Stimulated activated CD4-positive, alpha-beta T cell treated with anti-CD3 and anti-CD28 coated beads, TNF-alpha, amount 100 ng/mL, for 1 hour (primary cell): ENCODE results near the gene PRELID2.
A peak's percentile ranks its signal among the peaks of the same experiment; 100 is the strongest.
"Not testable (repeated sequence)": the region's sequence is repeated elsewhere in the genome, so short reads cannot be mapped to it uniquely, and the experiment has no call there.

Experiments used
- DNase-seq, 3 donors: peaks; one replicate each; pipeline ENCODE4 v3.0.0-alpha.2; 2020; ENCODE audit warnings: low read depth in 3 of 3, low spot score in 1 of 3

The PRELID2 gene

DNA sequence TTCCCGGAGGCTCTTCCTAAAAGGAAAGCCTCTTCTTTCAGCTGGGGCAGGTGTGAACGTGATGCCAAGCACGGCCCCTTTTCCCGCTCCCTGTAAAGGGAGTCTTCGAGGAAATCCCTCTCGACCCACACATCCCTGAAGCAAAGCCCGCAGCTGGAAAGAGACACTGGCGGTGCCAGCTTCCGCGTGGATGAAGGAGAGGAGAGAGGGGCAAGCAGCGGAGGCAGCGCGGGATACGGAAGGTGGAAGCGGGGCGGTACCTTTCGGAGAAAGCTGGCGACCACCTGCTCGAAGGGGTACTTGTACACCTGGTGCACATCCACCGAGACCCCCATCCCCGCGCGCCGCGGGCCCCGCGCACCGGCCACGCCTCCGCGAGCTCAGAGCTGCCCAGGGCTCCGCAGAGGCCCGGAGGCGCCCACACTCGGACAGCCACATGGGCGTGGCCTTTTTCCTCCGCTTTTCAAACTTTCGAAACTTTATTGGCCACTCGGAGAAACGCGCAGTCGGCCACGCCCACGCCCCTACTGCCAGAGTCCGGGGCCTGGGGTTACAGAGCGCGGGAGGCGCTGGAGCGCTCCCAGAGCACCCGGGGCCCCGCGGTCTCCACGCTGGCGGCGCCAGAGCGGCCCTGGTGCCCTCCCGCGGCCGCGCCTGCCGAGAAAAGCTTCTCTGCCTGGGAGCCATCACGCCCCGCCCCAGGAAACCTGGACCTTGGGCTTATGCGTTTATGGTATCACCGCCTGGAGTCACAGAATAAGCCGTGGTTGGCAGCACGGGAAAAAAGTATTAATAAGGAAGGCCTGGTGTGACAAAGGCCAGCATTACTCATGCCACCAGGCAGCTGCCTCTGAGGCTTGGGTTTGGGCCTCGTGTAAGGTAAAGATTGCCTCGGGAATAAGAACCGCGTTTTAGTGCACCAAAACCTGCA, at the start of gene PRELID2:
Gene PRELID2 (minus strand): TSS at position 426 of the 931 bp plus-strand sequence. CDS start 91 bp downstream, at position 335.
- DNase-seq = peak in 1 of 3 donors; percentile 15

DNA sequence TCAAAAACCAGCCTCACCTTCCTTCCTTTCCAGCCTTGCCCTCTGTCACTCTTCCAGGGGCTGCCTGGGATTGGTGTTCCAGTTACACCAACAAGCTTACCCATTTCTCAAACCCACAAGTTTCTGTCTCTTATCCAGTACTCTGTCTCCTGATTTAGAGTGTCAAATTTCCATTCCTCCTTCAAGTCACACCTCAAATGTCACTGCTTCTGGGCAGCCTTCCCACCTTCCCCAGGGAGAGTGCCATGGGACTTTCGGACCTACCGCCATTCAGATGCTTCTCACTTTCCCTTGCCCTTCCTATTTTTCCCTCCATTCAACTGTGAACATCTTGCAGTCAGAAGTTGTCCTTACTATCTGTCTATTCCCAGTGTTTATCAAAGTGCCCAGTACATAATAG, 39.6 kb upstream of the PRELID2 start:
- no peak for DNase-seq

DNA sequence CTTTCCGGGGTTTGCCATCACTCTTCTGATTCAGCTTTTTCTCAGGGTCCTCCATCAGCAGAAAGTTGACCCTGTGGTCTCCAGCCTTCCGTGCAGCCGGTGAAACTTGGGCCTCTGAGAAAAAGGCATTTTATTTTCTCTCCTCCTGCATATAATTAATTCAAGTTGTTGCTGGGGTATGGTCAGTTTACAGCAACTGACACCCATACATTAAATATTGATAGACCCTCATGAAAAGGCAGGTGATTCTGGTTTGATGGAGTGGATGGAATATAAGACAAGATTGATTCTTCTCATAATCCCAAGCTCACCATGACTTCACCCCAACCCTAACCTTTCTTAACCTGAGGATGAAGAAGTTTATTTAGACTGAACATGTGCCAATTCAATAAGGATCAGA, 37.8 kb upstream of the PRELID2 start, which contains the start of gene GRXCR2:
Gene GRXCR2 (minus strand): TSS at position 101 of the 400 bp plus-strand sequence. CDS start 46 bp downstream, at position 55.
- DNase-seq = no peak

DNA sequence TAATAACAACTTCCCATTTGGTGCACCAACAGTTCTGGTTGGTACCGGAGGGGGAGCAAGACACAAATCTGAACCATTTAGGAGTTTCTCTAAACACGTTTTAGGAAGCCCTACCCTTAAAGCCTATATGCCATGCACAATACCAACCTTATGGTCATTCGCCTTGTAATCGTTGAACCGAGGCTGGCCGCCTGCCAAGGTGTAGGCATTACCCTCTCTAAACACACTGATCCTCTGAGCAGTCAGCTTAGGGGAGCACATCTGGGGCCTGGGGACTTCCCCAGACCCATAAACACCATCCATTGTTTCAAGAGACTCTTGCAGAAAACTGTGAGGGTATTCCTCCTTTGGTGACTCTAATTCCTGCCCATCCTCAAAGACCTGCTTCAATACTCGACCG, 37.3 kb upstream of the PRELID2 start:
- DNase-seq = no peak

DNA sequence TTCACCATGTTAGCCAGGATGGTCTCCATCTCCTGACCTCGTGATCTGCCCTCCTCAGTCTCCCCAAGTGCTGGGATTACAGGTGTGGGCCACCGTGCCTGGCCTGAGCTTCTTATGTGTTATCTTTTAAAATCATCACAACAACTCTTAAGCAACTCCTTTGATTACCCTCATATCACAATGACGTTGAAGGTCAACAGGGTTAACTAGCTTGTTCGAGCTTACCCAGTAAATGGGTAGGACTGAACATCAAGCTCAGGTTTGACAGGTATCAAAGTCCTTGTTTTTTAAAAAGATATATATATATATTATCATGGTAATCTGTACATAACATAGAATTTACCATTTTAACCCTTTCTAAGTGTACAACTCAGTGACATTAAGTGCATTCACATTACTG, 34.6 kb upstream of the PRELID2 start:
- DNase-seq = no peak

DNA sequence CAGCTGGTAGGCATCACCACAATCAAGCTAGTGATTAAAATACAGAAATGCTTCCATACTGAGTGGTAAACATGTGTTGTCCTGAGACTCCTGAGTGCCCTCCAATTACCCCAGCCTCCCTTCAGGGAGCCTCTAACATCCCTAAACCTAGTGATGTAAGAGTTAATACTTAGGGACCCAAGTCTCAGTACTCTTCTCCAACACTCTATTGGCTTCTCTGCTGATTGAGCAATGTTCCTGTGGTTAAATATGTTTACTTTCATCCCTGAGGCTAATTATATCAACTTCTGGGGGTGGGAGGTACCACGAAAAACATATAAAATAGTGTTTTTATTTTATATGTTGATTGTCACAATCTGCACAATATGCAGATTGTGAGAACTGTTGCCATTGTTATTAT, 32.7 kb upstream of the PRELID2 start:
- DNase-seq = no peak

DNA sequence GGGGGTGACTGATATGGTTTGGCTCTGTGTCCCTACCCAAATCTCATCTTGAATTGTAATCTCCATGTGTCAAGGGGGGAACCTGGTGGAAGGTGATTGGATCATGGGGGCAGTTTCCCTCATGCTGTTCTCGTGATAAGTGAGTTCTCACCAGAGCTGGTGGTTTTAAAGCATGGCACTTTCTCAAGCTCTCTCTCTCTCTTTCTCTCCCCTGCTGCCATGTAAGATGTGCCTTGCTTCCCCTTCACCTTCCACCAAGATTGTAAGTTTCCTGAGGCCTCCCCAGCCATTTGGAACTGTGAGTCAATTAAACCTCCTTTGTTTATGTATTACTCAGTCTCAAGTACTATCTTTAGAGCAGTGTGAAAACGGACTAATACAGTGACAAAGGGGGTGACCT, 29.3 kb upstream of the PRELID2 start:
- not testable (repeated sequence) for DNase-seq

DNA sequence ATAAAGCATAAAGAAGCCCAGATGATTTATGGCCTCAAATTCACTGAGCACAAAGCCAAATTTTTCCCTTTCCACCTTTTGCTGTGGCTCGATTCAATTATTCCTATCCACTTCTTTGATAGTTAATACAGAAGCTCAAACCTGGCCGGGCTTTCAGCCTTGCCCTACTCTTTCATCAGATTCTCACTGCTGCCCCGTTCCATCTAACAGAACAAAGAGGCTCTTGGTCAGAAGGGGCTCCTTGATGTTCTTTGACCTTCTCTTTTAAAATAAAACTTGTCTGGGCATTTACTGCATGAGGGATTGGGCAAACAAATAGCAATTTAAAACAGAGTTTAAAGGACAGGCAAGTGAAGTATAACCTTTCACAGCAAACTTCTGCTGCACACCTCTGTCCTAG, 27.9 kb upstream of the PRELID2 start:
- no peak for DNase-seq

DNA sequence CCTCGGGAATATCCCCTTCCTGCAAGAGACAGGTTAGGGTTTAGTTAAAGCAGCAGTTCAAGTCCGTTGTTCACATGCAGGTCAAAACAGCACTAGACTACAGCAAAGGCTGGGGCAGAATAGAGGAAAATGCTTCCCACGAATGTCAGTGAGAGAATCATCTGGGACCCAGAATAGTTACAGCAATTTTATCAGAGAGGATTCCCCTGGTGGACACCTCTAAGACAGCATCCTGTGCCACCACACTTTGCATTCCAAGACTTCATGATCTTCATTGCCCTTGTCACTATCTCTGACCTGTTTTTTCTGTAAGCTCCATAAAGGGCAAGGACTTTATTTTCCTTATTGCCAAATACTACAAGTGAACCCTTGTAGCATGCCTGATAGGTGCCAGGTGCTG, 24.8 kb upstream of the PRELID2 start:
- DNase-seq = no peak

DNA sequence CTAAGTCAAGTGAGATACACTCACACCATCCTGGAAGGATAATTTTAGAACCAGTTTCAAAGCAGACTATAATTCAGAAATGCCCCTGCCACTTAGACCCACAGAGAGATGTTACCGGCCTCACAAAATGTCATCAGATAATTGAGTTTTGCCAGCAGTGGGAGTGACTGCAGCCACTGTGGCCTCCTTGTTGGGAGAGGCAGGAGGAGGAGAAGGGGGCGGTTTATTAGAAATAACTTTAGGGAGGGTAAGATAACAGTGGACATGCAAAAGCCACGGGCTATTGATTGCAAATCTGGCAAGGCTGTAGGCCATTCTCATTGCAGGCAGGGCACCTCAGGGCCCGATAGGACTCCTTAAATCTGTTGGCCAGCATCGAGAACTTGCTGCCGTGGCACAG, 24.3 kb upstream of the PRELID2 start:
- no peak for DNase-seq

DNA sequence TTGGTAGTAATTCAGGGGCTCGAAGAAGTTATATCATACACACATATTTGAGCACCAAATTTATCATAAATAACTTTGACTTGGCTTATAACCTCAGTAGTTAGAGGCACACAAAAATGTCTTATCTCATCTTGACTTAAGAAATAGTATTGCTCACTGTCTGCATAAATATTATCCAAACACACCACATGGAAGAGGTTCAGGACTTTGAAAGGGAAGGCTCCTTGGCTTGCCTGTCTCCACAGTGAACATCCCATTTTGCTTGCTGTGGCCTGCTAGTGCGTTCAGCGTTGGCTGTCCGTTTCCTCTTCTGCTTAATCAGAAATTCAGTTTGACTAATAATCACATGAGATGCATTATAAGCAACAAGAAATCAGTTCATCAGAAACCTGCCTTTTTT, 23.8 kb upstream of the PRELID2 start:
- DNase-seq = no peak

DNA sequence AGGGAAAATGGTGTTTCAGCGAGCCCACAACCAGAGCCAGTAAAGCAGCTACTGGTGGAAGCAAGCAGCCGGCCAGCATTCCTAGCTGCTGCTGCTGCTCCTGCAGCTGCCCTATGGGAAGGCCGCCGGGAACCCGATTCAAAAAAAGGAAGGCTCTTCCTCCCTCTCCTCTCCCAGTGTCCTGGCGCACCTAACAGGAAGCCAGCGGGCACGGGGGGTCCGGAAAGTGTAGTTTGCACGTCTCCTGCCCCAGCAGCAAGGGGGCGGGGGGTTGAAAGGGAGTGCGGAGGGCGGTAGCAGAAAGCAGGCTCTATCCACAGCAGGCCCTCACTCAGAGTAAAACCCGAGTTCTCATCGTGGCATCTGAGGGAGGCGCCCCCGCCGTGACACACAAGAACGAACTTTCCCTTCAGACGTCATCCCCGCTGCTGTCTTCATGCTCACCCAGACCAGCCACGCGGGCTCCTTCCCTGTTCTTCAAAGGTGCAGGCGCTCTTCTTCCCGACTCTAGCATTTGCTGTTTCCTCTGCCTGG, 21.2 kb upstream of the PRELID2 start:
- no peak for DNase-seq

DNA sequence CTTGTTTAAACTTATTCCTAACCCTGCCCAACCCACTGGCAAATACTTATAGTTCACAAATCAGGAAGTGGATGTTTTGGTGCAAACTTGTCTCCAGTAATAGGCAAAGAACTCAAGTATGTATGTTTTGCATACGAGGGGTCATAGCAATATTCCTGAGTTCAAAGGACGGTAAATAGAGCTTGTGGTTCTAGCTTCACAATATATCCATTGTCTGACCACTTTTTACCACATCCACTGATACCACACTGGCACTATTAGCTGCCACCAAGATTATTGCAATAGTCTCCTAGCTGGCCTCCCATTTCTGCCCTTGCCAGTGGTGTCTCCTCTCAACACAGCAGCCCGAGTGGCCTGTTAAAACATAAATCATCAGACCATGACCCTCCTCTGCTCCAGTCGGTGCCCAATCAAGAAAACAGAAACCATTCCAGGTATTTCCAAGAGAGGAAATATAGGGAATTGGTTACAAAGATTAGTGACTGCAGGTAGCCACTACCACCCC, 20.7 kb upstream of the PRELID2 start:
- DNase-seq = no peak

DNA sequence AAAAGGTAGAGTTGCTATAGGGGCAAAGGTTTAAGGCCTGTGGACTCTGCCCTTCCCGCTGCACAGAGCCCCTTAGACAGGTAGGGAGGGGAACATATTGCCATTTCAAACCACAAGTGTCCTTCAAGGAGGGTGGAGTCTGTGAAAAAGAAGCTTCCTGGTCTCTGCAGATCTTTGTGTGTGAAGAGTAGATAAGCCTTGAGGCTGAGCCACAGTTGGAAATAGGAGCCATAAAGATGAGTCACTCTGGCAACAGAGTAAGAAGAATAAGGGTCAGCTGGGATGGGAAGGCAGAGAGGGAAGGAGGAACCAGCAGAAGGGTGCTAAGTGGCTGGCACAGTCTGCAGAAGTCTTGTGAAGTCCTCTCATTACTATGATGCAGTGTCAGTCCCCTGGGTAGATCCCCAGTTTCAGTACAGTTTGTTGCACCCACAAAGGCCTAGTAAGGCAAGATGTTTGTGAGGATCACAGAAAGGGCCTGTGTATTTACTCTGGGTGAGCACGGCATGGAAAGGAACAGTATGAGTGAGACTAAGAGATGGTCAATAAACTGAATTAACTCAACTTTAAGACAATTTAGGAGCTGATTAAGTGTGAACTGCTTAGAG, 19.6 kb upstream of the PRELID2 start:
- DNase-seq = no peak

DNA sequence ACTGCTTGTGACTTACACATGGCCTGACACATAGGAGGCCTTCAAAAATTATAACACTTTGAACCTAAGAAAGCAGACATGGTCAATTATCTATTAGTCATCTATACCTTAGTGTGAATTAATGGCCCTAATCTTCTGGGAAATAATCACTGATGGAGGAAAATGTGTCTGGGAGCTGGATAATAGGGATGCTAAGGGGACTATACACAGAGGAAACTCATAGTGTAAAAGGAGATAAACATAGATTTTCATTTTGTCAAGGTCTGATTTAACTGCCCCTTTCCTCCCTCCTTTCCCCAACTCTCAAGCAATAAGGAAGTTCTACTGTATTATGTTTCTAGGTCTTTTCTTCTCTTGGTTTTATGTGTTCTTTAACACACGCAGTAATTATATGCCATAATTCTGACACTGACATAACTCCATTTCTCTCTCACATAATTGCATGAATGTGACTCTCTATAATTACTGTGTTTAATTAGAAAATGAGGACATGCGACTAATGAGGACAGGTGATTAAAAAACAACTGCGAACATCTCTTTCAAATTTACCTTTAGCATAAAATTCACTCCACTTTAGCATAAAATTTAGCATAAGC, 18.7 kb upstream of the PRELID2 start:
- DNase-seq = no peak

DNA sequence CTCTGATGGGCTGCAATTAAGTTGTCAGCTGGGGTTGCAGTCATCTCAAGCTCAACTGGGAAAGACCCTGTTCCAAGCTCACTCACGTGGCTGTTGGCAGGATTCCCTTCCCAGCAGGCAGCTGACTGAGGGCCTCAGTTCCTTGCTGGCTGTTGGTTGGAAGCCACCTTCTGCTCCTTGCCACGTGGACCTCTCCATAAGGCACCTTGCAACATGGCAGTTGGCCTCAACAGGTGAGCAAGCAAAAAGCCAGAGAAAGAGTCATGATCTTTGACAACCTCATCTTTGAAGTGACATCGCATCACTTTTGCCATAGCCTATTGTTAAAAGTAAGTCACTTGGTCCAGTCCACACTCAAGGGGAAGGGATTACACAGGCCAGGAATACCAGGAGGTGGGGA, 17.8 kb upstream of the PRELID2 start:
- DNase-seq = no peak

DNA sequence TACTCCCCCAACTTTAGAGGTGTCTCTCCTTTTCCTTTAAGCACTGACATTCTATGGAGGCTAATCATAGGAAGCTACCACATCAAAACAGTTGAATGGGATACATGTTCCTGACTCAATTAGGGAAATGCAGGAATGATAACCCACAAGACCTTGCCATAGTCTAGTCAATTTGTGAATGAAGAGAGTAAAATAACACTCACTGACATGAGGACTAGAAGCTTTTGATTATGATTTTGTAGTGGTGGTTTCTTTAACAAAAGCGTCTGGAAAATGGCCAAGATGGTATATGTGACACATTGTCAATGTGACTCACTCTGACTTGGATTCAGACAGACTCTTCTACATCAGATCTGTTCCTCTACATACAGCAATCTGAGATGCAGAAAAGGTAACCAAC, 13.7 kb upstream of the PRELID2 start:
- no peak for DNase-seq

DNA sequence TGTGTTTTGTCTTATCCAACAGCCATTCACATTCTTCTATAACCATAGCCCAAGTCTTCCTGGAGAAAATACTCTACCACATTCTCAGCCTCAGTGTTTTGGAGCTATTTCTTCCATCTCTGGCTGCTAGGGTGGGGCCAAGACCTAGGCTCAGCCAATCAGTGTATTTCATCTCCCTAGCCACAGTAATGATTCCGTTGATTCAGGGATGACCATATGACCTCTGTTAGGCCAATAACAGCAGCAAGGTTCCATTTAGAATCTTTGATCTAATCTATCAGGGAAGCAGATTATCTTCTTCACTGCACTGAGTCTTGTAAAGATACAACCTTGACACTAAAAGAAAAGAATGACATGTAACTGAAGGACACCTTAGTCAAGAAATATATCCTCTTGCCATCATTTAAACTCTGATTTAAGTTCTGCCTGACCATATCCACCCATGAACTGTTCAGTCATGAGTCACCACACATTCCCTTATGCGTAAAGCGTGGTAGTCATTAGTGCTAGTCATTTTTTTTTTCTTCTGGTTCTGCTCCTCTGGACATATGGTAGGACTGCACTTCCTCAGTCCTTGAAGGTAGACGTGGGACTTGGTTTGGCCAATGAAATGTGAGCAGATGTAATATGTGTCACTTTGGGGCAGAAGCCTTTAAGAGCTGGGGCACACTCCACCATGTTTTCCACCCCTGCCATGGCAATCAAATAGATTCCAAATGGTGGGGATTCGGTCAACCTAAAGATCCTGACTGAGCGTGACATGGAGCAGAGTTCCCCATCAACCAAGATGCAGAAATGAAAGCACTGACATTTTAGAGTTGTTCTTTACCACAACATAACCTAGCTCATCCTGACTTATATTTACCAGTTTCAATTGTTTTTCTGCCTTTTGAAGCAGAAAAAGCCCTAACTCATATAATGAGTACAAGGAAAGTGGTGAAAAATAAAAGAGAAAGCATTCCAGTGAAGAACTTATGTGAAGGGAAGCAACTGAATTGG, 12.7 kb upstream of the PRELID2 start:
- no peak for DNase-seq

DNA sequence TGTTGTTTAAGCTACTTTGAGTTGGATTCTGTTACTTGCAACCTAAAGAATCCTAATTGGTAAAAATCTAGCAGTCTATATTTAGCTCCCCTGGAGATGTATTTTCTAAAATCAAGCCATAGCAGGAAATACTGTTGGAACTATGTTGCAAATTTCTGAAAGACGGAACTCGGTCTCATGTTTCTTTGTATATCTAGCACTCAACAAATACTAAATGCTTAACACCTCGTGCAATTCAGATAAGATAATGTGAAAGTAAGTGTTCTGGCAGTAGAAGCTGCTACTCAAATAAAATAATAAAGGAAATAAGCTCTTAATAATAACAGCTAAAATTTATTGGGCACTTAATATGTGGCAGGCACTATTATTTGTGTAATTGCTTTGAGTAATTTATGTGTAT, 10.9 kb upstream of the PRELID2 start:
- no peak for DNase-seq

DNA sequence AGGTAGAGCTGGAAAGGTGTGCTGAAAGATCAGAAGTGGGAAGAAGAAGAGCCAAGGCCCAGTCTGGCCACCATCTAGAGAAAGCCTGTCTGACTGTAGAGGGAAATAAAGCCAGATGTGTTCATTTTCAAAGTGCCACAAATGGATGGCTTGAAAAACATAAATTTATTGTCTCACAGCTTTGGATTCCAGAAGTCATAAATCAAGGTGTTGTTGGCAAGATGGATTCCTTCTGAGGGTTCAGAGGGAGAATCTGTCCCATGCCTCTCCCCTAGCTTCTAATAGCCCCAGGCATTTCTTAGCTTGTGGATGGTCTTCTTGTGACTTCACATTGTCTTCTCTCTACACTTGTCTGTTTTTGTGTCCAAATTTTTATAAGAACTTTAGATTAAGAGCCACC, 6.2 kb upstream of the PRELID2 start:
- DNase-seq = no peak
